B cell (primary cell): ENCODE data around the gene SIK3. TPM values are rescaled to one million over a fixed set of nuclear protein-coding genes. Genes with fewer than 3 reads are reported as not detected.
A peak's percentile ranks its signal among the peaks of the same experiment; 100 is the strongest.

Experiments
- ATAC-seq: fragments of 200-7000 bp; cut with Tn5 transposase; one replicate; pipeline ENCODE4 v1.10.0; 2021; ENCODE audit warnings: low read depth, mild to moderate bottlenecking, moderate number of reproducible peaks, moderate library complexity
- CTCF ChIA-PET: fragments of 350-600 bp; sonication (Branson Sonifier 250); formaldehyde crosslinking; loops from one replicate; lab custom pipeline; 2021; ENCODE audit warnings: antibody characterized with exemption, inconsistent platforms; lab: Charles Lee
- POLR2A ChIA-PET: fragments of 350-600 bp; sonication (Branson Sonifier 250); formaldehyde crosslinking; loops from one replicate; lab custom pipeline; 2021; ENCODE audit warnings: antibody characterized with exemption; lab: Charles Lee
- DNase-seq: peaks from one replicate; pipeline ENCODE4 v3.0.0; 2013
- H2AFZ ChIP-seq: 2 replicates; pipeline ENCODE4 v1.6.1; 2012; ENCODE audit warnings: mild to moderate bottlenecking, low read depth, low read length; ENCODE audit not compliant: insufficient read depth, poor library complexity, severe bottlenecking
- H3K27ac ChIP-seq, 2 donors: 1 replicate in 1 of 2; 2 replicates in 1 of 2; pipeline ENCODE4 v1.5.1; 2012 to 2013; ENCODE audit warnings: low read length in 2 of 2, mild to moderate bottlenecking in 2 of 2, moderate library complexity in 1 of 2
- H3K27me3 ChIP-seq, 4 experiments: fragments of 200-600 bp in 1 of 4; sonication (generic) in 1 of 4; replicated peaks in 1 of 4; 1 replicate in 2 of 4; 2 replicates in 2 of 4; pipeline versions ENCODE4 v1.6.1 to v1.7.0; 2013 to 2016; ENCODE audit warnings: low read length in 3 of 4, mild to moderate bottlenecking in 2 of 4, mixed read lengths in 1 of 4, moderate library complexity in 1 of 4; ENCODE audit not compliant: insufficient read depth in 4 of 4, control insufficient read depth in 3 of 4; ENCODE audit errors: control extremely low read depth in 1 of 4
- H3K36me3 ChIP-seq, 2 experiments: replicated peaks in 1 of 2; 1 replicate in 1 of 2; 2 replicates in 1 of 2; pipeline versions ENCODE4 v1.6.1 to v1.7.1; 2013; ENCODE audit warnings: low read length in 1 of 2; ENCODE audit not compliant: insufficient read depth in 2 of 2, control insufficient read depth in 1 of 2; ENCODE audit errors: control extremely low read depth in 1 of 2, extremely low read depth in 1 of 2
- H3K4me1 ChIP-seq, 2 donors: fragments of 200-600 bp in 1 of 2; sonication (generic) in 1 of 2; 1 replicate in 1 of 2; 2 replicates in 1 of 2; pipeline versions ENCODE4 v1.5.1 to v1.6.1; 2013 to 2017; ENCODE audit warnings: low read length in 2 of 2; ENCODE audit not compliant: control insufficient read depth in 2 of 2, insufficient read depth in 2 of 2
- H3K4me2 ChIP-seq: replicated peaks from 2 replicates; pipeline ENCODE3; 2012; ENCODE audit warnings: mild to moderate bottlenecking, low read depth, low read length; ENCODE audit not compliant: poor library complexity, severe bottlenecking
- H3K4me3 ChIP-seq, 5 experiments: fragments of 200-600 bp in 1 of 5; sonication (generic) in 1 of 5; 1 replicate in 3 of 5; 2 replicates in 2 of 5; pipeline versions ENCODE4 v1.5.1 to v1.7.0; 2011 to 2016; ENCODE audit warnings: low read length in 4 of 5, mild to moderate bottlenecking in 4 of 5, low read depth in 2 of 5, control low read depth in 1 of 5, moderate library complexity in 1 of 5; ENCODE audit not compliant: insufficient read depth in 1 of 5; ENCODE audit errors: control extremely low read depth in 1 of 5, extremely low read depth in 1 of 5
- H3K79me2 ChIP-seq: fragments of 200-600 bp; sonication (generic); one replicate; pipeline ENCODE4 v1.6.0; 2016; ENCODE audit warnings: low read length; ENCODE audit not compliant: control insufficient read depth, insufficient read depth
- H3K9ac ChIP-seq: fragments of 200-600 bp; sonication (generic); 2 replicates; pipeline ENCODE4 v1.6.1; 2017; ENCODE audit warnings: mild to moderate bottlenecking, low read length, moderate library complexity
- H3K9me3 ChIP-seq, 3 donors: one replicate each; pipeline versions ENCODE4 v1.6.1 to v1.7.1; 2013; ENCODE audit warnings: low read length in 2 of 3; ENCODE audit not compliant: control insufficient read depth in 2 of 3, insufficient read depth in 1 of 3; ENCODE audit errors: control extremely low read depth in 1 of 3
- H4K20me1 ChIP-seq: 2 replicates; pipeline ENCODE4 v1.6.0; 2012; ENCODE audit warnings: mild to moderate bottlenecking, low read length; ENCODE audit not compliant: insufficient read depth, control insufficient read depth, poor library complexity, severe bottlenecking
- H3K27ac Mint-ChIP-seq: one replicate; pipeline ENCODE4 v1.8.0; 2021; ENCODE audit warnings: mixed read lengths
- H3K27me3 Mint-ChIP-seq: one replicate; pipeline ENCODE4 v1.8.0; 2021; ENCODE audit warnings: mixed read lengths
- H3K4me1 Mint-ChIP-seq: one replicate; pipeline ENCODE4 v1.8.0; 2021; ENCODE audit warnings: mixed read lengths
- H3K4me3 Mint-ChIP-seq: one replicate; pipeline ENCODE4 v1.8.0; 2021; ENCODE audit warnings: mixed read lengths
- H3K9me3 Mint-ChIP-seq: one replicate; pipeline ENCODE4 v1.8.0; 2022; ENCODE audit warnings: mixed read lengths; ENCODE audit not compliant: insufficient read depth
- CTCF ChIP-seq: fragments of 200-600 bp; IDR thresholded peaks from one replicate; pipeline ENCODE4 v1.8.0; 2022; ENCODE audit warnings: antibody characterized with exemption, mild to moderate bottlenecking
- EZH2 ChIP-seq: IDR thresholded peaks from 2 replicates; pipeline ENCODE4 v1.6.1; 2012; ENCODE audit warnings: borderline replicate concordance, low read depth, mild to moderate bottlenecking, moderate library complexity, low read length; ENCODE audit not compliant: insufficient read depth, poor library complexity, severe bottlenecking
- WGBS: methylation state at CpG from one replicate; pipeline ENCODE4 v1.1.5; 2013; ENCODE audit warnings: missing lambda C conversion rate; ENCODE audit not compliant: insufficient coverage; 5-methylcytosine and 5-hydroxymethylcytosine counted together
- intact Hi-C: fragments of 100-400 bp; cut with micrococcal nuclease; formaldehyde crosslinking; loops from one replicate; pipeline ENCODE4 v1.10.0; 2022
- polyA plus RNA-seq: library from polyadenylated mRNA; depleted of rRNA; stranded (reverse); fragments of >200 nt; gene quantifications from 2 replicates; pipeline ENCODE4 v1.2.3, GENCODE V29; 2012
- total RNA-seq, 2 donors: library from RNA; stranded (reverse); fragments of 120-200 nt in 1 of 2; gene quantifications; 1 replicate in 1 of 2; 2 replicates in 1 of 2; pipeline versions ENCODE4 v1.2.3 to v1.2.4, GENCODE V29; 2013 to 2022

Gene SIK3
- total and polyA plus RNA-seq, 2 donors (not counting 1 experiment from before 2014, with no cell fraction given) = 36.5 to 180 TPM

GRCh38 chr11:117042689-117043088 lies 55.5 kb downstream of the SIK3 start:
- peaks cover 24 to 46% of the 10 kb centered on the region in 2 donors for H3K4me1 ChIP-seq
- no peaks in the 10 kb centered on the region for H3K9me3 Mint-ChIP-seq

GRCh38 chr11:117039900-117040299 lies 58.3 kb downstream of the SIK3 start:
- ChIA-PET CTCF (interaction anchor here (1.0 to 1.3 kb wide), 3 partner anchors 20 to 160 kb away, joined by 3 to 4 read pairs (median 4); no protein-coding TSS in a partner anchor), POLR2A (interaction anchor here (0.6 kb wide), 1 partner anchor 57 kb away, joined by 6 read pairs; no protein-coding TSS in a partner anchor)
- Histone ChIP-seq H3K9ac (no peak overlapping the region), H3K9me3 (no peaks in the 10 kb centered on the region), H3K4me1 (peaks cover 29 to 47% of the 10 kb centered on the region in 2 donors), H3K27ac (peak overlapping the region in 1 of 2 donors; percentile 29), H3K27me3 (no peaks in the 10 kb centered on the region), H3K4me3 (no peak overlapping the region), H3K36me3 (peaks cover 0 to 2% of the 10 kb centered on the region in 2 experiments), H3K79me2 (peaks cover 98% of the 10 kb centered on the region), H4K20me1 (peaks cover 59% of the 10 kb centered on the region), H3K4me2 (no peak overlapping the region), H2AFZ (no peak overlapping the region)
- no peak overlapping the region for H3K27ac Mint-ChIP-seq
- H3K9me3 Mint-ChIP-seq = no peaks in the 10 kb centered on the region
- peaks cover 69% of the 10 kb centered on the region for H3K4me1 Mint-ChIP-seq
- H3K27me3 Mint-ChIP-seq = no peaks in the 10 kb centered on the region
- intact Hi-C loops = loop anchor here (5.0 kb wide), 2 partner anchors 32 to 38 kb away; no protein-coding TSS in a partner anchor
- peak; percentile 36 for ATAC-seq
- no peak for DNase-seq
- no CpG with 5 or more reads among the region's 1 CpG for WGBS
- H3K4me3 Mint-ChIP-seq = no peak overlapping the region
- no peak for TF ChIP-seq EZH2

More at GRCh38 chr11:117042689-117043088, 55.5 kb downstream of the SIK3 start:
- H3K79me2 ChIP-seq = peaks cover 98% of the 10 kb centered on the region
- peaks cover 64% of the 10 kb centered on the region for H4K20me1 ChIP-seq
- H2AFZ ChIP-seq = no peak overlapping the region
- H3K27me3 Mint-ChIP-seq = no peaks in the 10 kb centered on the region
- H3K36me3 ChIP-seq = peaks cover 2 to 4% of the 10 kb centered on the region in 2 experiments
- ATAC-seq (no peak), DNase-seq (no peak)
- no CpG with 5 or more reads among the region's 3 CpGs for WGBS
- H3K9ac ChIP-seq = no peak overlapping the region
- peaks cover 75% of the 10 kb centered on the region for H3K4me1 Mint-ChIP-seq
- H3K4me3 Mint-ChIP-seq = no peak overlapping the region
- no peak for TF ChIP-seq CTCF
- intact Hi-C loops = loop anchor here (5.0 kb wide), 1 partner anchor 40 kb away; no protein-coding TSS in a partner anchor
- H3K27me3 ChIP-seq = no peaks in the 10 kb centered on the region
- H3K4me3 ChIP-seq = no peak overlapping the region
- H3K27ac Mint-ChIP-seq = no peak overlapping the region
- ChIA-PET CTCF (interaction anchor here (0.8 kb wide), 1 partner anchor 124 kb away, joined by 3 read pairs; no protein-coding TSS in a partner anchor), POLR2A (no interaction called here)
- H3K9me3 ChIP-seq = no peaks in the 10 kb centered on the region
- H3K4me2 ChIP-seq = no peak overlapping the region
- H3K27ac ChIP-seq = no peak overlapping the region
